ACC112 (cell line): ENCODE results near the gene ERLIN1.

Experiments
- H2AFZ ChIP-seq: fragments of 200-600 bp; sonication (generic); one replicate; pipeline ENCODE4 v1.6.0; 2017; ENCODE audit warnings: antibody characterized with exemption, low read length; ENCODE audit not compliant: unreplicated experiment
- H3K27ac ChIP-seq: fragments of 200-600 bp; sonication (generic); 2 replicates; pipeline ENCODE4 v1.5.1; 2014; ENCODE audit warnings: low read depth, mild to moderate bottlenecking, antibody characterized with exemption, low read length, moderate library complexity
- H3K27me3 ChIP-seq: fragments of 200-600 bp; sonication (generic); 2 replicates; pipeline ENCODE4 v1.6.1; 2014; ENCODE audit warnings: mild to moderate bottlenecking, antibody characterized with exemption, low read length, moderate library complexity, mixed read lengths; ENCODE audit not compliant: insufficient read depth
- H3K36me3 ChIP-seq: fragments of 200-600 bp; sonication (generic); 2 replicates; pipeline ENCODE4 v1.6.1; 2016; ENCODE audit warnings: mild to moderate bottlenecking, antibody characterized with exemption, low read length, moderate library complexity, mixed read lengths; ENCODE audit not compliant: insufficient read depth
- H3K4me1 ChIP-seq: fragments of 200-600 bp; sonication (generic); one replicate; pipeline ENCODE4 v1.6.1; 2016; ENCODE audit warnings: low read length, mixed read lengths; ENCODE audit not compliant: insufficient read depth, unreplicated experiment, control insufficient read depth
- H3K4me3 ChIP-seq: fragments of 200-600 bp; sonication (generic); 2 replicates; pipeline ENCODE4 v1.5.1; 2014; ENCODE audit warnings: mild to moderate bottlenecking, low read depth, low read length
- H3K79me2 ChIP-seq: fragments of 200-600 bp; sonication (generic); one replicate; pipeline ENCODE4 v1.6.0; 2016; ENCODE audit warnings: low read length; ENCODE audit not compliant: control insufficient read depth, unreplicated experiment, insufficient read depth

The ERLIN1 gene

DNA sequence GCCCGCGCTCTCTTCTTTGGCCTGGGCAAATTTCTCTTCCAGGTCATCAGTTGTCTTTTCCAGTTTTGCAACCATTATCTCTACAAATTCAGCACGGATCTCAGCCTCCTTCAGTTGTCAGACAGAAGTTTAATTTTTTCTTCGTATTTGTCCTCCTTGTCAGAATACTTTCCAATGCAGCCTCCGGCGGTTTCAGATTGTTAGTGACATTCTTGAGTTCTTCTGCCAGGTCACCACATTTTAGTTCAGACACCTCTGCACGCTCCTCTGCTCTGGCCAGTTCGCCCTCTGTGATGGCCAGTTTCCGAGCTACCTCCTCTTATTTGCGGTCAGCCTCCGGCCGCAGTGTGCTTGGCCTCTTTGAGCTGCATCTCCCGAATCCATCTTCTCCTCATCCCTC, 71.4 kb downstream of the ERLIN1 start:
- H3K4me1 ChIP-seq: no peaks in the 10 kb centered on the region
- no peak overlapping the region for H2AFZ ChIP-seq
- 0 out of 2 replicates have a peak, but pooled peaks cover 4% of the 10 kb centered on the region for H3K27me3 ChIP-seq
- H3K4me3 ChIP-seq: no peak overlapping the region
- no peaks in the 10 kb centered on the region for H3K36me3 ChIP-seq
- H3K27ac ChIP-seq: no peak overlapping the region
- H3K79me2 ChIP-seq: no peaks in the 10 kb centered on the region

- Histone ChIP-seq H3K4me1 (no peaks in the 10 kb centered on the region), H3K27ac (no peak overlapping the region), H2AFZ (no peak overlapping the region)
Measured at GRCh38 chr10:100109670-100110069, 76.2 kb downstream of the ERLIN1 start.

GRCh38 chr10:100106865-100107264, 79.0 kb downstream of the ERLIN1 start:
- H3K4me1 ChIP-seq: peaks cover 3% of the 10 kb centered on the region

More at GRCh38 chr10:100109670-100110069, 76.2 kb downstream of the ERLIN1 start:
- 0 out of 2 replicates have a peak, but pooled peaks cover 4% of the 10 kb centered on the region for H3K27me3 ChIP-seq
- H3K79me2 ChIP-seq: no peaks in the 10 kb centered on the region
- no peaks in the 10 kb centered on the region for H3K36me3 ChIP-seq
- H3K4me3 ChIP-seq: no peak overlapping the region

GRCh38 chr10:100104300-100104699, 81.5 kb downstream of the ERLIN1 start:
- H3K4me1 ChIP-seq: peaks cover 16% of the 10 kb centered on the region
- no peak overlapping the region for H3K27ac ChIP-seq
- no peaks in the 10 kb centered on the region for H3K36me3 ChIP-seq
- no peak overlapping the region for H3K4me3 ChIP-seq
- H3K27me3 ChIP-seq: no peaks in the 10 kb centered on the region
- H3K79me2 ChIP-seq: no peaks in the 10 kb centered on the region
- no peak overlapping the region for H2AFZ ChIP-seq

More at GRCh38 chr10:100106865-100107264, 79.0 kb downstream of the ERLIN1 start:
- no peak overlapping the region for H3K4me3 ChIP-seq
- no peaks in the 10 kb centered on the region for H3K36me3 ChIP-seq
- H3K27ac ChIP-seq: no peak overlapping the region
- no peaks in the 10 kb centered on the region for H3K79me2 ChIP-seq
- H3K27me3 ChIP-seq: no peaks in the 10 kb centered on the region
- H2AFZ ChIP-seq: no peak overlapping the region

- Histone ChIP-seq H3K36me3 (no peaks in the 10 kb centered on the region), H2AFZ (no peak overlapping the region), H3K4me3 (no peak overlapping the region), H3K27ac (no peak overlapping the region), H3K79me2 (no peaks in the 10 kb centered on the region), H3K27me3 (no peaks in the 10 kb centered on the region), H3K4me1 (peaks cover 16% of the 10 kb centered on the region)
Measured at GRCh38 chr10:100103581-100103980, 82.2 kb downstream of the ERLIN1 start.

- H3K4me1 ChIP-seq: peaks cover 16% of the 10 kb centered on the region
- no peak overlapping the region for H3K27ac ChIP-seq
- H3K27me3 ChIP-seq: no peaks in the 10 kb centered on the region
- H3K79me2 ChIP-seq: no peaks in the 10 kb centered on the region
- H2AFZ ChIP-seq: peak overlapping the region; percentile 90
- 0 out of 2 replicates have a peak overlapping the region, but pooled peaks have one; percentile 9 for H3K4me3 ChIP-seq
- no peaks in the 10 kb centered on the region for H3K36me3 ChIP-seq
Measured at GRCh38 chr10:100101192-100102076, 84.4 kb downstream of the ERLIN1 start.

GRCh38 chr10:100100651-100101184, 85.1 kb downstream of the ERLIN1 start:
- Histone ChIP-seq H2AFZ (peak overlapping the region; percentile 90), H3K36me3 (no peaks in the 10 kb centered on the region), H3K27ac (no peak overlapping the region), H3K4me1 (peaks cover 16% of the 10 kb centered on the region), H3K27me3 (no peaks in the 10 kb centered on the region), H3K4me3 (0 out of 2 replicates have a peak overlapping the region, but pooled peaks have one; percentile 9), H3K79me2 (no peaks in the 10 kb centered on the region)
